HepG2 (cell line): Measurements from ENCODE around the gene RNF133. TPM values are rescaled to one million over a fixed set of nuclear protein-coding genes. Genes with fewer than 3 reads are reported as not detected.

Source experiments
- CENPX ChIP-seq: sonication (generic); formaldehyde crosslinking; IDR thresholded peaks from 2 replicates; pipeline ENCODE4 v1.9.0; 2021; ENCODE audit warnings: mild to moderate bottlenecking, missing genetic modification reagents, moderate library complexity
- CHD2 ChIP-seq: IDR thresholded peaks from 2 replicates; pipeline ENCODE4 v1.6.1; 2011; ENCODE audit warnings: low read depth, low read length, improper control_type of control experiment
- ESRRA ChIP-seq: sonication (generic); formaldehyde crosslinking; IDR thresholded peaks from 2 replicates; pipeline ENCODE4 v1.5.1; 2020; ENCODE audit warnings: mild to moderate bottlenecking, low read depth, missing genetic modification reagents
- FOXJ3 ChIP-seq: sonication (generic); formaldehyde crosslinking; IDR thresholded peaks from 2 replicates; pipeline ENCODE4 v1.4.0; 2020; ENCODE audit warnings: missing genetic modification reagents, mild to moderate bottlenecking, borderline replicate concordance
- HDAC2 ChIP-seq: sonication (generic); formaldehyde crosslinking; IDR thresholded peaks from 2 replicates; pipeline ENCODE4 v1.4.0; 2020; ENCODE audit warnings: missing genetic modification reagents
- KMT2A ChIP-seq: sonication (generic); formaldehyde crosslinking; IDR thresholded peaks from 2 replicates; pipeline ENCODE4 v1.4.0; 2020; ENCODE audit warnings: missing genetic modification reagents
- MED1 ChIP-seq: sonication (generic); formaldehyde crosslinking; IDR thresholded peaks from 2 replicates; pipeline ENCODE4 v1.4.0; 2020; ENCODE audit warnings: missing genetic modification reagents
- MXI1 ChIP-seq: IDR thresholded peaks from 3 replicates; pipeline ENCODE4 v1.6.1; 2012; ENCODE audit warnings: low read depth, low read length, inconsistent platforms, borderline replicate concordance
- MYNN ChIP-seq: sonication (generic); formaldehyde crosslinking; IDR thresholded peaks from 2 replicates; pipeline ENCODE4 v1.4.0; 2020; ENCODE audit warnings: mild to moderate bottlenecking, low read depth, missing genetic modification reagents
- NFKBIZ ChIP-seq: IDR thresholded peaks from 2 replicates; pipeline ENCODE4 v1.6.1; 2018; ENCODE audit warnings: missing genetic modification reagents, missing compliant biosample characterization
- PAF1 ChIP-seq: IDR thresholded peaks from 2 replicates; pipeline ENCODE4 v1.6.1; 2016; ENCODE audit warnings: missing genetic modification reagents, missing compliant biosample characterization
- TAF1 ChIP-seq: sonication (generic); formaldehyde crosslinking; IDR thresholded peaks from 2 replicates; pipeline ENCODE4 v1.4.0; 2020; ENCODE audit warnings: missing genetic modification reagents
- TBX3 ChIP-seq: fragments of 450-650 bp; IDR thresholded peaks from 2 replicates; pipeline ENCODE4 v1.6.1; 2017; ENCODE audit warnings: antibody characterized with exemption, mild to moderate bottlenecking, inconsistent platforms, borderline replicate concordance
- TCF7L2 ChIP-seq: IDR thresholded peaks from 2 replicates; pipeline ENCODE4 v1.6.1; 2011; ENCODE audit warnings: mild to moderate bottlenecking, low read depth, low read length, moderate library complexity
- ZFP36L1 ChIP-seq: sonication (generic); formaldehyde crosslinking; IDR thresholded peaks from 2 replicates; pipeline ENCODE4 v1.8.0; 2022; ENCODE audit warnings: mild to moderate bottlenecking, missing genetic modification reagents, moderate library complexity
- ZNF24 ChIP-seq: fragments of 450-650 bp; IDR thresholded peaks from 2 replicates; pipeline ENCODE4 v1.6.1; 2017; ENCODE audit warnings: antibody characterized with exemption, mild to moderate bottlenecking
- ZNF34 ChIP-seq: sonication (generic); formaldehyde crosslinking; IDR thresholded peaks from 2 replicates; pipeline ENCODE4 v1.4.0; 2020; ENCODE audit warnings: mild to moderate bottlenecking, missing genetic modification reagents, borderline replicate concordance
- ZNF550 ChIP-seq: sonication (generic); formaldehyde crosslinking; IDR thresholded peaks from 2 replicates; pipeline ENCODE4 v1.4.0; 2020; ENCODE audit warnings: mild to moderate bottlenecking, missing genetic modification reagents, borderline replicate concordance
- ZNF788 ChIP-seq: sonication (generic); formaldehyde crosslinking; IDR thresholded peaks from 2 replicates; pipeline ENCODE4 v1.5.0; 2020; ENCODE audit warnings: mild to moderate bottlenecking, missing genetic modification reagents, borderline replicate concordance
- polyA plus RNA-seq, 8 experiments: library from polyadenylated mRNA; depleted of rRNA in 3 of 8; stranded (reverse) in 7 of 8; unstranded in 1 of 8; fragments of >200 nt; fragmentation: Illumina TruSeq in 4 of 8; extraction: Trizol in 4 of 8; gene quantifications; 2 replicates each; pipeline versions ENCODE4 v1.2.1 to v1.2.3, GENCODE V29; 2011 to 2016; ENCODE audit warnings: low read depth in 4 of 8, missing spikeins in 1 of 8, mixed read lengths in 1 of 8; ENCODE audit not compliant: insufficient read depth in 1 of 8
- total RNA-seq, 5 experiments: library from RNA; depleted of rRNA; stranded (reverse); fragments of >200 nt; fragmentation: Illumina TruSeq; extraction: Trizol; gene quantifications; 2 replicates each; pipeline ENCODE4 v1.2.3, GENCODE V29; 2016; ENCODE audit warnings: low read depth in 1 of 5
- TF ChIP-seq, protein P1 (sequence below): fragments of 450-650 bp; IDR thresholded peaks from 2 replicates; pipeline ENCODE4 v1.6.1; 2016
- TF ChIP-seq, protein P2 (sequence below): IDR thresholded peaks from 2 replicates; pipeline ENCODE4 v1.6.1; 2016; ENCODE audit warnings: mild to moderate bottlenecking
- TF ChIP-seq, protein P3 (sequence below): sonication (generic); formaldehyde crosslinking; IDR thresholded peaks from 2 replicates; pipeline ENCODE4 v1.5.0; 2020; ENCODE audit warnings: mild to moderate bottlenecking, missing genetic modification reagents
- TF ChIP-seq, protein P4 (sequence below): sonication (generic); formaldehyde crosslinking; IDR thresholded peaks from 2 replicates; pipeline ENCODE4 v1.8.1; 2023; ENCODE audit warnings: mild to moderate bottlenecking, missing genetic modification reagents
- TF ChIP-seq, protein P5 (sequence below): sonication (generic); formaldehyde crosslinking; conservative IDR thresholded peaks from 2 replicates; pipeline ENCODE4 v1.8.0; 2022; ENCODE audit warnings: mild to moderate bottlenecking, moderate library complexity, missing genetic modification reagents

Gene RNF133
- total and polyA plus RNA-seq, 2 of the 13 experiments (the other 11 are each of a cell fraction or from before 2014, with no cell fraction given) = 0.13 to 1.00 TPM

DNA sequence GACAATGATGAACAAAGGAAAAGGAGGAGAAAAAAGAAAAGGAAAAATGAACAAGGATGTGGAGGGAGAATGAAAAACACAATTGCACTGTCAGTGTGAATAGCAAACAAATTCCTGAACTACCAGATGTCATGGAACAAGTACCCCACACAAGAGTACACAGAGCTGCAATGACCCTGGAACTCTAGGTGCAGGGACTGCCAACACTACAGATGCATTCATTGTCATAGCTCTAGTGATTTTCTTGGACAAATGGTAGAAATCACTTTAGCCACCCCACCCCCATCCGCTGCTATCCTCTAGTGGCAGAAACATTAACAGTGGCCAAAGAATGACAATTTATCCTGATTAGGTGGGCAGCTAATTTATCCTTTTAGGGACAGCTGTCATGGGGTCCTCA, 3.1 kb downstream of the RNF133 start (continued):
- TF ChIP-seq, protein P1, sequence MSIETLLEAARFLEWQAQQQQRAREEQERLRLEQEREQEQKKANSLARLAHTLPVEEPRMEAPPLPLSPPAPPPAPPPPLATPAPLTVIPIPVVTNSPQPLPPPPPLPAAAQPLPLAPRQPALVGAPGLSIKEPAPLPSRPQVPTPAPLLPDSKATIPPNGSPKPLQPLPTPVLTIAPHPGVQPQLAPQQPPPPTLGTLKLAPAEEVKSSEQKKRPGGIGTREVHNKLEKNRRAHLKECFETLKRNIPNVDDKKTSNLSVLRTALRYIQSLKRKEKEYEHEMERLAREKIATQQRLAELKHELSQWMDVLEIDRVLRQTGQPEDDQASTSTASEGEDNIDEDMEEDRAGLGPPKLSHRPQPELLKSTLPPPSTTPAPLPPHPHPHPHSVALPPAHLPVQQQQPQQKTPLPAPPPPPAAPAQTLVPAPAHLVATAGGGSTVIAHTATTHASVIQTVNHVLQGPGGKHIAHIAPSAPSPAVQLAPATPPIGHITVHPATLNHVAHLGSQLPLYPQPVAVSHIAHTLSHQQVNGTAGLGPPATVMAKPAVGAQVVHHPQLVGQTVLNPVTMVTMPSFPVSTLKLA = no peak
- TF ChIP-seq ZFP36L1 (CRISPR knock-in tag) (no peak), ZNF550 (CRISPR knock-in tag) (no peak), TBX3 (peak; percentile 49; the same call in 1 of the 2 replicates), MYNN (no peak), TCF7L2 (no peak), TAF1 (CRISPR knock-in tag) (no peak), ESRRA (CRISPR knock-in tag) (peak; percentile 51; the same call in 1 of the 2 replicates), FOXJ3 (CRISPR knock-in tag) (no peak), MED1 (CRISPR knock-in tag) (peak; percentile 57; the same call in 1 of the 2 replicates), MXI1 (no peak), ZNF788 (CRISPR knock-in tag) (no peak), CENPX (CRISPR knock-in tag) (no peak), KMT2A (CRISPR knock-in tag) (no peak), PAF1 (CRISPR knock-in tag) (no peak), CHD2 (no peak), HDAC2 (peak; percentile 67), NFKBIZ (no peak), ZNF34 (no peak), ZNF24 (0 out of 2 replicates have a peak, but pooled peaks have one; percentile 75)
- TF ChIP-seq, protein P2, sequence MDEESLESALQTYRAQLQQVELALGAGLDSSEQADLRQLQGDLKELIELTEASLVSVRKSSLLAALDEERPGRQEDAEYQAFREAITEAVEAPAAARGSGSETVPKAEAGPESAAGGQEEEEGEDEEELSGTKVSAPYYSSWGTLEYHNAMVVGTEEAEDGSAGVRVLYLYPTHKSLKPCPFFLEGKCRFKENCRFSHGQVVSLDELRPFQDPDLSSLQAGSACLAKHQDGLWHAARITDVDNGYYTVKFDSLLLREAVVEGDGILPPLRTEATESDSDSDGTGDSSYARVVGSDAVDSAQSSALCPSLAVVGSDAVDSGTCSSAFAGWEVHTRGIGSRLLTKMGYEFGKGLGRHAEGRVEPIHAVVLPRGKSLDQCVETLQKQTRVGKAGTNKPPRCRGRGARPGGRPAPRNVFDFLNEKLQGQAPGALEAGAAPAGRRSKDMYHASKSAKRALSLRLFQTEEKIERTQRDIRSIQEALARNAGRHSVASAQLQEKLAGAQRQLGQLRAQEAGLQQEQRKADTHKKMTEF (CRISPR knock-in tag) = 0 out of 2 replicates have a peak, but pooled peaks have one; percentile 35
- TF ChIP-seq, protein P3, sequence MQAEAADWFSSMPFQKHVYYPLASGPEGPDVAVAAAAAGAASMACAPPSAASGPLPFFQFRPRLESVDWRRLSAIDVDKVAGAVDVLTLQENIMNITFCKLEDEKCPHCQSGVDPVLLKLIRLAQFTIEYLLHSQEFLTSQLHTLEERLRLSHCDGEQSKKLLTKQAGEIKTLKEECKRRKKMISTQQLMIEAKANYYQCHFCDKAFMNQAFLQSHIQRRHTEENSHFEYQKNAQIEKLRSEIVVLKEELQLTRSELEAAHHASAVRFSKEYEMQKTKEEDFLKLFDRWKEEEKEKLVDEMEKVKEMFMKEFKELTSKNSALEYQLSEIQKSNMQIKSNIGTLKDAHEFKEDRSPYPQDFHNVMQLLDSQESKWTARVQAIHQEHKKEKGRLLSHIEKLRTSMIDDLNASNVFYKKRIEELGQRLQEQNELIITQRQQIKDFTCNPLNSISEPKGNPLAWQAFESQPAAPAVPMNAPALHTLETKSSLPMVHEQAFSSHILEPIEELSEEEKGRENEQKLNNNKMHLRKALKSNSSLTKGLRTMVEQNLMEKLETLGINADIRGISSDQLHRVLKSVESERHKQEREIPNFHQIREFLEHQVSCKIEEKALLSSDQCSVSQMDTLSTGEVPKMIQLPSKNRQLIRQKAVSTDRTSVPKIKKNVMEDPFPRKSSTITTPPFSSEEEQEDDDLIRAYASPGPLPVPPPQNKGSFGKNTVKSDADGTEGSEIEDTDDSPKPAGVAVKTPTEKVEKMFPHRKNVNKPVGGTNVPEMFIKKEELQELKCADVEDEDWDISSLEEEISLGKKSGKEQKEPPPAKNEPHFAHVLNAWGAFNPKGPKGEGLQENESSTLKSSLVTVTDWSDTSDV (CRISPR knock-in tag) = no peak
- TF ChIP-seq, protein P4, sequence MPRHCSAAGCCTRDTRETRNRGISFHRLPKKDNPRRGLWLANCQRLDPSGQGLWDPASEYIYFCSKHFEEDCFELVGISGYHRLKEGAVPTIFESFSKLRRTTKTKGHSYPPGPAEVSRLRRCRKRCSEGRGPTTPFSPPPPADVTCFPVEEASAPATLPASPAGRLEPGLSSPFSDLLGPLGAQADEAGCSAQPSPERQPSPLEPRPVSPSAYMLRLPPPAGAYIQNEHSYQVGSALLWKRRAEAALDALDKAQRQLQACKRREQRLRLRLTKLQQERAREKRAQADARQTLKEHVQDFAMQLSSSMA (CRISPR knock-in tag) = no peak
- TF ChIP-seq, protein P5, sequence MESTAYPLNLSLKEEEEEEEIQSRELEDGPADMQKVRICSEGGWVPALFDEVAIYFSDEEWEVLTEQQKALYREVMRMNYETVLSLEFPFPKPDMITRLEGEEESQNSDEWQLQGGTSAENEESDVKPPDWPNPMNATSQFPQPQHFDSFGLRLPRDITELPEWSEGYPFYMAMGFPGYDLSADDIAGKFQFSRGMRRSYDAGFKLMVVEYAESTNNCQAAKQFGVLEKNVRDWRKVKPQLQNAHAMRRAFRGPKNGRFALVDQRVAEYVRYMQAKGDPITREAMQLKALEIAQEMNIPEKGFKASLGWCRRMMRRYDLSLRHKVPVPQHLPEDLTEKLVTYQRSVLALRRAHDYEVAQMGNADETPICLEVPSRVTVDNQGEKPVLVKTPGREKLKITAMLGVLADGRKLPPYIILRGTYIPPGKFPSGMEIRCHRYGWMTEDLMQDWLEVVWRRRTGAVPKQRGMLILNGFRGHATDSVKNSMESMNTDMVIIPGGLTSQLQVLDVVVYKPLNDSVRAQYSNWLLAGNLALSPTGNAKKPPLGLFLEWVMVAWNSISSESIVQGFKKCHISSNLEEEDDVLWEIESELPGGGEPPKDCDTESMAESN (CRISPR knock-in tag) = no peak
